Fibroblast of upper back skin (primary cell): ENCODE data around the gene OR5K4.
"Not testable (repeated sequence)": the region's sequence is repeated elsewhere in the genome, so short reads cannot be mapped to it uniquely, and the experiment has no call there.

ENCODE experiments used
- DNase-seq: peaks from one replicate; pipeline ENCODE4 v3.0.0-alpha.2; 2013

OR5K4 gene

GRCh38 chr3:98371853-98372252, 18.2 kb downstream of the OR5K4 start:
- no peak for DNase-seq

- DNase-seq, result no peak
Observed at GRCh38 chr3:98372445-98372844, 18.8 kb downstream of the OR5K4 start.

GRCh38 chr3:98376631-98377030, 23.0 kb downstream of the OR5K4 start:
- DNase-seq, result no peak

GRCh38 chr3:98388147-98388546, 34.5 kb downstream of the OR5K4 start:
- no peak for DNase-seq

- no peak for DNase-seq
Observed at GRCh38 chr3:98390366-98390765, 36.7 kb downstream of the OR5K4 start, which contains the start of gene OR5K3. Gene OR5K3 (plus strand): TSS chr3:98390666. CDS start chr3:98390666, 0 bp downstream.

- DNase-seq, result no peak
Observed at GRCh38 chr3:98395101-98395500, 41.4 kb downstream of the OR5K4 start.

GRCh38 chr3:98396482-98396881, 42.8 kb downstream of the OR5K4 start:
- not testable (repeated sequence) for DNase-seq

GRCh38 chr3:98398513-98398912, 44.9 kb downstream of the OR5K4 start:
- DNase-seq, result no peak

GRCh38 chr3:98402507-98402906, 48.9 kb downstream of the OR5K4 start:
- DNase-seq, result no peak

GRCh38 chr3:98404010-98404409, 50.4 kb downstream of the OR5K4 start:
- DNase-seq, result no peak
